Gastroesophageal sphincter (tissue), 3 donors: ENCODE results near the gene LMNB1.

Source experiments
- CTCF ChIP-seq, 4 experiments: fragments of 200-600 bp in 2 of 4; fragments of 450-650 bp in 2 of 4; sonication (generic) in 1 of 4; IDR thresholded peaks; one replicate each; pipeline ENCODE4 v1.5.1; 2017 to 2019; ENCODE audit warnings: antibody characterized with exemption in 4 of 4, mild to moderate bottlenecking in 2 of 4, moderate library complexity in 2 of 4
- POLR2A ChIP-seq, 2 donors: fragments of 450-650 bp; IDR thresholded peaks; one replicate each; pipeline ENCODE4 v1.6.1; 2017; ENCODE audit warnings: antibody characterized with exemption in 2 of 2, mild to moderate bottlenecking in 2 of 2, moderate library complexity in 1 of 2

GRCh38 chr5:126811515-126812198, 34.7 kb downstream of the LMNB1 start:
- TF ChIP-seq POLR2A (IDR thresholded peaks at IDR 0.05), result no peak
- no peak for TF ChIP-seq CTCF (IDR thresholded peaks at IDR 0.05)
